Measurements from ENCODE around the gene SLC6A8.
"Not testable (repeated sequence)": the region's sequence is repeated elsewhere in the genome, so short reads cannot be mapped to it uniquely, and the experiment has no call there.

The SLC6A8 gene

GRCh38 chrX:153709726-153710674 lies 22.3 kb downstream of the SLC6A8 start:
- DNase-seq = no peak

GRCh38 chrX:153714256-153714655 lies 26.5 kb downstream of the SLC6A8 start:
- DNase-seq = no peak

- no peak for DNase-seq
Measured at GRCh38 chrX:153717445-153717844, 29.7 kb downstream of the SLC6A8 start.

GRCh38 chrX:153719238-153719637 lies 31.5 kb downstream of the SLC6A8 start:
- DNase-seq = no peak

GRCh38 chrX:153719701-153720100 lies 32.0 kb downstream of the SLC6A8 start:
- no peak for DNase-seq

- DNase-seq = no peak
Measured at GRCh38 chrX:153722704-153723350, 35.1 kb downstream of the SLC6A8 start.

- DNase-seq = peak; percentile 64
Measured at GRCh38 chrX:153723351-153724251, 35.9 kb downstream of the SLC6A8 start.

- DNase-seq = peak; percentile 83
Measured at GRCh38 chrX:153724252-153725038, 36.7 kb downstream of the SLC6A8 start, which contains the start of the genes ABCD1 and BCAP31. TSS of gene ABCD1 (plus strand) at chrX:153724856. CDS start at chrX:153725267, 411 bp downstream. TSS of gene BCAP31 (minus strand) at chrX:153724387. CDS start at chrX:153723244, 1,143 bp downstream.

GRCh38 chrX:153725039-153725831 lies 37.5 kb downstream of the SLC6A8 start:
- no peak for DNase-seq

- no peak for DNase-seq
Measured at GRCh38 chrX:153725832-153726285, 38.1 kb downstream of the SLC6A8 start.

GRCh38 chrX:153726286-153727122 lies 38.8 kb downstream of the SLC6A8 start:
- DNase-seq = no peak

- DNase-seq = no peak
Measured at GRCh38 chrX:153727123-153727931, 39.6 kb downstream of the SLC6A8 start.

GRCh38 chrX:153728095-153728494 lies 40.4 kb downstream of the SLC6A8 start:
- DNase-seq = no peak

GRCh38 chrX:153728951-153729631 lies 41.4 kb downstream of the SLC6A8 start:
- DNase-seq = no peak

- not testable (repeated sequence) for DNase-seq
Measured at GRCh38 chrX:153730115-153730514, 42.4 kb downstream of the SLC6A8 start.

GRCh38 chrX:153731117-153731844 lies 43.6 kb downstream of the SLC6A8 start:
- DNase-seq = no peak

GRCh38 chrX:153731845-153732215 lies 44.1 kb downstream of the SLC6A8 start:
- no peak for DNase-seq

GRCh38 chrX:153732401-153732800 lies 44.7 kb downstream of the SLC6A8 start:
- DNase-seq = no peak

All from effector CD8-positive, alpha-beta T cell (primary cell).